T follicular helper cell (primary cell): ENCODE measurements around the gene SRP19.
"Not testable (repeated sequence)": the region's sequence is repeated elsewhere in the genome, so short reads cannot be mapped to it uniquely, and the experiment has no call there.

ENCODE experiments used
- DNase-seq: peaks from one replicate; pipeline ENCODE4 v3.0.0-alpha.2; 2020; ENCODE audit warnings: low read depth

SRP19 gene

DNA sequence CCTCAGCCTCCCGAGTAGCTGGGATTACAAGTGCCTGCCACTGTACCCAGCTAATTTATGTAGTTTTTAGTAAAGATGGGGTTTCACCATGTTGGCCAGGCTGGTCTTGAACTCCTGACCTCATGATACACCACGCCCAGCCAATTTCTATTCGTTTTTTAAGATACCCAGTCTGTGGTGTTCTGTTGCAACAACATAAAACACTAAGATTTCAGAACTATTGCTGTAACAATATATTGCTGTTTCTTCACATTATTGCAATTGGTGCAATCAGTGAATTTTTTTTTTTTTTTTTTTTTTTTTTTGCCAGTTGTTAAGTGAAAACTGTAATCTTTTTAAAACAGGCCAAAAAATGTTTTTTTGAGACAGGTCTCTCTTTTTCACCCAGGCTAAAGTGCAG is 9.9 kb downstream of the SRP19 start:
- DNase-seq, result no peak

DNA sequence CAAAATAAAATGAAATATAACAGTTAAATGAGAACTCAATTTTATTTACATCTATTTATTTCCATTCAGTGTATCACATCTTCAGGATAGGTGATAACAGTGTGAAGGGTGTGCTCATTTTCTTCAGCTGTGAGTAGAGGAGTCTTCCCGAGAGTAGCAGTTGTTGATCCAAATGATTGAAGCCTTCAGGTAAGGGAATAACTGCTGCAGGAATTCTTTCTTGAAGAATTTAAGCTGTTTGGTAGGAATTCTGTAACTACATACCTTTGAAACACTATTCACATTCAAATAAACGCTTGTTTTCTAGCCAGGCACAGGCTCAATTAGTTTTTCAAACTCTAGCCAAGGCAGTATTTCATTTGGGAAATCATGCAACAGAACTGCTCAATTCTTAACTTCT is 15.3 kb downstream of the SRP19 start:
- no peak for DNase-seq

DNA sequence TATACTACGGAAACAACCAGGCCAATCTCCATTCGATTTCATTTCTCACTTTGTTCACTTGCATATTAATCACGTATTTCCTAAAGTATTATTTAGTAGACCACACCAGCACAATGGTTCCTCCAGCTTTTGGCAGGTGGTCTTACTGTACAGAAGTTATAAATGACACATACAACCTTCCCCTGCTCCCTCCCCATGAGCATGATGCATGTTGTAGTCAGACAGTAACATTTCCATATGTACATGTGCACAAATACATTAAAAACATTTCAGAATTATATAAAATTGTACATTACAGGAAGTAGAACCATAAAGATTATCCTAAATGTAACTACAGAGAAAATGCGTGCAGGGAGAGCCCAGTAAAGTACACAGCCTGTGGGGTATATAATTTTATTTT is 17.0 kb downstream of the SRP19 start:
- no peak for DNase-seq

DNA sequence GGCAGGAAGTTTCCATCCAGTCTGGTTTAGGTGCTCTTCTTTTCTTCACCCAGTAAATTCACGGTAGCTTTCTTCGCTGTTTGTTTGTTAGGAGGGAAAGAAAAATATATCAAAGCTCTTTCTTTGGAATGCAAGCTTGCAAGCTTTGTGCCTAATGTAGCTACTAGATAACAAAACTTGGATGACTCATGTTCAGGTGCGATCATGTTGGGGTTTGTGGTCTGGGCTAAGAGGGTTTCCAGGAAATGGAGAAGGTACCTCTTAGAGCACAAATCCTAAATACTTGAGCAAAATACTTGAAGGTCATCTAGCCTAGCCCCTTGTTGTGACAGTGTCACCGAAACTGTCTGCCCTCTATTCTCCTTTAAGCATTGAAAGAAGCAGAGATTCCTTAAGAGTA is 17.7 kb downstream of the SRP19 start:
- DNase-seq, result peak; percentile 40

DNA sequence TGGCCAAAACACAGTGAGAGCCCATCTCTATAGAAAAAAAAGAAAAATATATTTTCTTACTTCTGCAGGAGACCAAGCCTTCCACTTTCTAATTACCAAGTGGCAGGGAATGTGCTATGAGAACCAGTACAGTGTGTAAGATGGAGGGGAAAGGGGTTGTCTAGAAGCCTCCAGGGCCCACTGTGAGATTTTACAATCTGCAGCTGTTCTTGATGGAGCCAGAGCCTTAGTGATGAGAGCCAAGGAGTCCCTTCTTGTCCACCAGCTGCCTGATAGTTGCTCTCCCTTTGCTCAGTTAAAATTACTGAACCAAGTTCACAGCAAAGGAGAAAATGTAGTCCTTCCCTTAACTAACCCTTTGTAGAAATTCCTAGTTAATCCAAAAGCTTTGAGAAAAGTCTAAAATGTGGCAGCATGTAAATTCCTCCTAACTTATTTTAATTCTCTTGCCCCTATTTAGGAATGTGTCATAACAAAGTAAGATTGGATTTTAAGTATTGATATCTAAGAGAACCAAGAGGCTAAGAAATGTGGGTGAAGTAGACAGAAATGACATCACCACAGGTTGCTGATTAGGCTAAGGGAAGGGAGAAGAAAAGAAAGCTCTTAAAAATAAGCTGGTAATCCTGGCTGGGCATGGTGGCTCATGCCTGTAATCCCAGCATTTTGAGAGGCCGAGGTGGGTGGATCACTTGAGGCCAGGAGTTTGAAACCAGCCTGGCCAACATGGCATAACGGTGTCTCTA is 19.3 kb downstream of the SRP19 start:
- DNase-seq, result no peak

DNA sequence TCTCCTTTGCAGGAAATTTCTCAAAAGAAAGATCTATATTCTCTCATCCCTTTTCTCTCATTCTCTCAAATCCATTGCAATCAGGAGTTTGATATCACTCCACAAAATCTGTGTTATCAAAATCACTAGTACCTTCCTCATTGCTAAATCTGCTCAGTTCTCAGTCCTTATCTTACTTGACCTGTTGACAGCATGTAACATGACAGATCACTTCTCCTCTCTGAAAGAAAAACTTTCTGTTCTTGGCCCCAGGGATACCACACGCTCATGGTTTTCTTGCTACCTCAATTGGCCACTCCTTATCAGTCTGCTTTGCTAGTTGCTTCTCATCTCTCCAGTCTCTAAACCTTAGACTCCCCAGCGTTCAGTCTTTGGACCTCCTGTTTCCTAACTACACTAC is 22.1 kb downstream of the SRP19 start:
- DNase-seq, result no peak

DNA sequence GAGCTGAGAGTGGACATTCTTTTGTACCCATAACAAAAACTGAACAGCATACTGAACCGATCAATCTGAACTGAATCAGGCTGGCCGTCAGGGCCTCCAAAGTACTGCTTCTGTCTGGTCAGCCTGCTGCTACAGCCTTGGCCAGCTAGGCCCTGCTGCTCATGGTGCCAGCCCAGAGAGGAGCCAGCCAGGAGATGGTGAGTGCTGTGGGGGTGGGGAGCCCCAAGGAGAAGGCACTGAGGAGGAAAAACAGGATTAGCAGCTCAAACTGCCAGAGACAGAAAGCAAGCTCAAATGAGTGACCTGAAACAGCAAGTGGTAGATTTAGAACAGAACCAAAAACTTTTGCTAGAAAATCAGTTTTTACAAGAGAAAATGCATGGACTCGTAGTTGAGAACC is 23.9 kb downstream of the SRP19 start:
- DNase-seq, result no peak

DNA sequence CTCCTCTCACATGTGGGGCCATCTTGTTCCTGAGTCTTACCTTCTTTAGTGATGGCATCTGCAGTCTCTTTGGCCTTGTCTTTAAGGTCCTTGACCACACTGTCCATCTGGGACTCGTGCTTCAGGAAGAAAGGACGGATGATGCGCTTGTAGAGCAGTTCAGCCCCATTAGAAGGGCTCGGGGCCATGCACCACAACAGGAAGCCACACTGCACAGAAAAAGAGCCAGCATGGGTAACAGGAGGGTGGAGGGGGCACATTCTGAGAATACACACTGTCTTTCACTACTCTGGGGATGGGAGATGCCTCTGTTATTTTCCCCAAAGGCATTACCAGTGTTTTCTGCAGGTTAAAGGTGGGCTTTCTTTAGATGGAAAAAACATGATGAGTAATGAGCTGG is 25.9 kb downstream of the SRP19 start:
- no peak for DNase-seq

DNA sequence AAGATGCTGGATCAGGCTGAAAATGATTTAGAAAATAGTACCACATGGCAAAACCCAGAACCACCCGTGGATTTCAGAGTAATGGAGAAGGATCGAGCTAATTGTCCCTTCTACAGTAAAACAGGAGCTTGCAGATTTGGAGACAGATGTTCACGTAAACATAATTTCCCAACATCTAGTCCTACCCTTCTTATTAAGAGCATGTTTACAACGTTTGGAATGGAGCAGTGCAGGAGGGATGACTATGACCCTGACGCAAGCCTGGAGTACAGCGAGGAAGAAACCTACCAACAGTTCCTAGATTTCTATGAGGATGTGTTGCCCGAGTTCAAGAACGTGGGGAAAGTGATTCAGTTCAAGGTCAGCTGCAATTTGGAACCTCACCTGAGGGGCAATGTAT is 31.0 kb downstream of the SRP19 start:
- not testable (repeated sequence) for DNase-seq

DNA sequence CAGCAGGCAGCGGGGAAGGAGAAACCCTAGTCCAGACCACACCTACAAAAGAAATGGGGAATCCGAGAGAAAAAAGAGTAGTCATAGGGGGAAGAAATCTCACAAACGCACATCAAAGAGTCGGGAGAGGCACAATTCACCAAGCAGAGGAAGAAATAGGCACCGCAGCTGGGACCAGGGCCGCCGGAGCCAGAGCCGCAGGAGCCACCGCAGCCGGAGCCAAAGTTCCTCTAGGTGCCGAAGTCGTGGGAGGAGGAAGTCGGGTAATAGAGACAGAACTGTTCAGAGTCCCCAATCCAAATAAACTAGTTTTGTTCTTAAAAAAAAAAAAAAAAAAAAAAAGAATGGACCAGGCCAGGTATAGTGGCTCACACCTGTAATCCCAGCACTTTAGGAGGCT is 31.7 kb downstream of the SRP19 start:
- no peak for DNase-seq

DNA sequence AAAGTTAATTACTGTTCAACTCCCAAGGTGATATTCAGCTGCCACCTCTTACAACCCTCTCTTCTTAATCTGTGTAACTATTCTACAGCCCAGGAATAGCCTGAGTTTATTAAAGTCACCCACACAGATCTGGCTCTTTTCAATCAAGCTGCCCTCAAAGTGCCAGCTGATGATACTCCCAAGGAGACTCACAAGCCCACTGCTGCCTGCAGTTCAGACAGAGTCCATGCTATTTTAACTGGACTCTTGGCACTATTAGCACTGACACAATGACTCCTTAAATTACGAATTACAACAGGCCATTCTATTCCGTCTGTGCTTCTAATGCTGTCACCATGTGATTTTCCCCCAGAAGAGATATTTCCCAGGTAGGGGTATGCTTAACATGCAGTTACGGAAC is 34.6 kb downstream of the SRP19 start:
- no peak for DNase-seq

DNA sequence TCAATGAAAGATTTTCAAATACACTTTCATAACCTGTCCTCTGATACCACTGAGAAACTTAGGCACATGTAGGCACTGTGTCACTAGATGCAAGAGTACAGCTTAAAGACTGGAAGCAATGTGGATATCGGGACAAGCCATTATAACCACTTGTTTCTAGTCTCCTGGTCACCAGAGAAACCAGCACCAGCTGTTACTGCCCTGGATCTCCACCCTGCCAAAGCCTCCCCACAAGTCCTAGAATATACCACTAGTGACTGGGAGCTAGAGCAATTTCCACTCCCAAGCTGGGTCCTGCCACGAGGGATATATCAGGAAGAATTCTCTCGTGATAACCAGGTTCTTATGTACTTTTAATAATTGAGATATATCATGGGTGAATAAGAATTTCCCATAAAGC is 41.5 kb downstream of the SRP19 start:
- no peak for DNase-seq

DNA sequence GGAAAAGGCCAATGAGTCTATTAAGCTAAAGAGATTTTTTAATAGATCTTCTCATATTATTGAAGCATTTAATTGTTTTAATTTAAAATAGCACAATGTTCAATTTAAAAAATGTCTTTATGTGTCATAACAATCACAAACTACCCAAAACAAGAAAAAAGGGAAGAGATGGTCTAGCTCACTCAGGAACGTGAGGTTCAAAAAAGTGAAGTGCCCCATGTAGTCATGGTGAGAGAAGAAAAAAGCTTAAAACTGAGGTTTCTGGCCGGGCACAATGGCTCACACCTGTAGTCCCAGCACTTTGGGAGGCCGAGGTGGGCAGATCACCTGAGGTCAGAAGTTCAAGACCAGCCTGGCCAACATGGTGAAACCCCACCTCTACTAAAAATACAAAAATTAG is 43.9 kb downstream of the SRP19 start:
- DNase-seq, result not testable (repeated sequence)

DNA sequence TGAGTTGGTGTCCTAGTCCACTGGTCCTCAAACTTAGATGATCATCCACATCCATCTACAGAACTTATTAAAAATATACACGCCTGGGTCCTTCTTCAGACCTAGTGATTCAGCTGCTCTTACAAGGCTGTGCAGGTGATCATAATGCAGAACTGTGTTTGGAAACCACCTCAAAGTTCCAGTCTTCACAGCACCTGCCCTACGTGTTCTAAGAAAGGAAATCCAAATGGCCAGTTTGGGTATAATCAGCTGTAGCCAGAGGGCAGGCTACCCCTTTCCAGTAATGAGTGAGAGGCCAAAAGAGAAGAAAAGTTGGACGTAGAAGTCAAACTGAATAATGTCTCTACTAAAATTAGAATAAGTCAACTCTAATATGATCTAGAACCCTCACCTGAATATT is 45.5 kb downstream of the SRP19 start:
- DNase-seq, result no peak

DNA sequence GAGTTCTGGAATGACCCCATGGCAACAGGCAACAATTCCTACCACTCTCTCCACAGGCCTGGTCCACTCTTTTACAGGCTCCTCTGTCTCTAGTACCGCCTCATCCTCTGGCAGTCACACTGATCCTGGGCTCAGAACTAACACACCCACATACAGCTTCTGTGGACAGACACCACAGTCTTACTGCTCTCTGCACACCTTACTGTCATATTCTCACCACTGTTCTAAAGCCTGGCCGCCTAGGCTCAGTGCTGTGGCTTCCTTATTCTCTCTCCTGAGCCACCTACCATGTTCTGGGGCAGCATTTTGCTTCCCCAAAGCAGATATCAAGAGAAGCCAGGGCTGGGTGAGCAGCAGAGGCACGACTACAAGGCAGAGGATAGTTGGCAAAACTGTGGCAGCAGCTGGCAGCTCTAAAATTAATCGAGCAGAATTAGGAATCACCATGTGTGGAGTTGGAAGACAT is 46.1 kb downstream of the SRP19 start:
- no peak for DNase-seq

DNA sequence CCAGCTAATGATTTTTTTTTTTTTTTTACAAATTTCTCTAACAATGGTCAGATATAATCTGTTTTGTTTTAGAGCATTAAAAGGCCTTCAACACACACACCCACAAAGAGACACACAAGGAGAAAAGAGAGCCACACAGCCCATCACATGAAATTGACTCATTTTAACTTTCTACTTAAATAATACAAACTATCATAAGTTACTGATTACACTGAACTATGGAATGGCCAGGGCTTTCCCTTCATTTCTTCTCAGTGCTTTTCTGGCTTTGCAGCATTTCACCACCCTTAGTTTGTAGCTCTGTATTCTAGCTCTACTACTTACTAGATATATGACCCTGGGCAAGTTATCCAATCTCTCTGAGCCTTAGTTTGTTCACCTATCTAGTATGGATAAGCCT is 47.8 kb downstream of the SRP19 start:
- no peak for DNase-seq

DNA sequence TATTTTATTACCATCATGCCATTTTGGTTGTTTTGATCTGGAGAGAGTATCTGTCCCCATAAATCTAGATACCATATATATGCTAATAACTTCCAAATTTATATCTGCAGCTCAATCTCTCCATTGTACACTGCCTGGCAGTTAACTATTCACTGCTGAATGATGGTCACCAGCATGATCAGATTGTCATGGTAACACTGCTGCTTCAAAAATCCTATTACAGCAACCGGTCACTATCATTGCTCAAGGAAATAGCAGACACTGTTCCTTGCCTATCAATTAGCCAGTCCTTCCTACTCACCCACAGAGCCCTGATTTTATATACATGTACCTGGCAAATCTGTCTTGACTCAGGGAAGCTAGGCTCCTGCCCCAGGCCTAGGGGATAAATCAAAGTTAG is 49.4 kb downstream of the SRP19 start:
- DNase-seq, result no peak

DNA sequence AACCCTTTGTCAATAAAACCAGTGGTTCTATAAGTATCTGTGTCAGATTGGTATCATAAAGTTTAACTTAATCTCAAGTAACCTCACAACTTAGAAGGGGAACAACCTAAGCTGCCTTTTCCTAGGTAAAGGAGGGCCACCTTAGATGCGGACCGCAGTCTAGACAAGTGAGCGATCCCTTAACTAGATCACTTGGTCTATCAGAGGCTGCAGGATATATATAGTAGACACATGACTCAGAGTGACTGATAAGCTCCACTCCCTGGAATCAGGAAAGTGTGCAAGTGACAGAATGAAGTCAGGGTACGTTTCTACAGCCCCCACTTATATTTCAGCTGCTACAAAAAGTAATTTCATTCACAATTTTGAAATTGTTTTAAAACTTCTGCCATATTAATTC is 53.5 kb downstream of the SRP19 start:
- no peak for DNase-seq

DNA sequence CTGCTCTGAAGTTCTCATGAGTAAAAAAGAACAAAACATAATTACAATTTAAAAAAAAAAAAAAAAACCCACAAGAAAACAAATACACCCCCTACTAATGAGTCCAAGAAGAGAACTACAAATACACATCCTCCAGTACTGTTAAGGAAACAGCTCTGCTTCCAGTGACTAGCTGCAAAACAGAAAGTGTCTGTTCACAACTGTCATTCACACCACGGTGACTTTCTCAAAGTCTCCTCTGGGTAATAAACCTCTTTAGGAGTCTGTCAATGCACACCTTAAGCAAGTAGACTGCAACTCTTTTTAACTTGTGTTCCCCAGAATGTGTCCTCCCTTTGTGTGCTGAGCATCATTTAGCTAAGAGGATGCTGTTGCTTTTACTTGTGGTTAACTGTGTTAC is 54.7 kb downstream of the SRP19 start:
- DNase-seq, result no peak

DNA sequence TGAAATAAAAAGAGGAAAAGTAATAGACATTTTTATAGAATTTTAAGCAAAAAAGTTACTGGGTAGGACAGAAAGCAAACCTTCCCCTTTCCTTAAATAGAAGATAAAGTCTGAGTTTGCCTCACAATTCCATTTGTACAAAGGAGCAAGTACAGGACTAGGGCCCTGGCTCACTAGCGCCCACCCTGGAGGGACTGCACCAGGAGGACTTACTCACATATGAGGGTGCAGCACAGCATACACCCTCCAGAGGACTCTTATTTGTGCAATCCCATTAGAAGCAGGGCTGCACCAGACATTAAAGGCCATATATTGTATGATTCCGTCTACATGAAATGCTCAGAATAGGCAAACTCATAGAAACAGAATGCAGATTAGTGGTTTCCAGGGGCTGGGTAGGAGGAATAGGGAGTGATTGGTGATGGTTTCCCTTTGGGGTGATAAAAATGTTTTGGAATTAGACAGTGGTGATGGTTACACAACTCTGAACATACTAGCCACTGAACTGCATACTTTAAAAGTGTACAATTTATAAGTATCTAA is 56.4 kb downstream of the SRP19 start:
- no peak for DNase-seq

DNA sequence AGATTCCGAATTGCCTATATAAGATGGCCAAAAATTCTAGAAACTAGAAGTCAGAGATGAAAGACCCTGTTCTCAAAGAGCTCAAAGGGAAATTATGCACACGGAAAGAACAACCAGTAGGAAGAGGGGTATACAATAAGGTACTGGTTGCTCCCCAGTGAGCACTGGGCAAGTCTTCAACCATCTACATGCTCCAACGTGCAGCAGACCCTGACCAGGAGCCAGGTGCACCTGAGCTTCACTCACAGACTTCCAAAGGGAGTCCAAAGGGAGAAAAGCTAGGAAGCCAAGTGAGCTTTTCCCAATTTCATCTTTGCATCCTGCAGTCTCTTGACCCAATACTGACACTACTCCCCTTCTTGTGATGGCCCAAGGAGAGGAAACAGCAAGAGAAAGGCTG is 57.0 kb downstream of the SRP19 start:
- DNase-seq, result no peak

DNA sequence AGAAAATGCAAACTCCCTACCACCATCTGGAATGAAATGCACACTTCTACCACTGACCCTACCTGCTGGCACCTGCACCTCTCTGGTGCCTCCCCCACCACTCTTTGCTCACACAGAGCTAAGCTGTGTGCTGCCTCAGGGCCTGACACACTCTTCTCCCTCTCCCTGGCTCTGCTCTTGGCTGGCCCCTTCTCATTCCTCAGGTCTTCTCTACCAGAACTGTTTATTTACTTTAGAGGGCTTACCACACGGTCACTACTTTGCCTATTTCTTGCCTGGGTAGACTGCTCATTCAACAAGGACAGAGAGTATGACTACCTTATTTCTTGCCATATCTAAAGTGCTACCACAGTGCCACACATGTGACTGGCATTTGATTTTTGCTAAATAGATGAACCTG is 57.6 kb downstream of the SRP19 start:
- no peak for DNase-seq
